OCI-LY3 (cell line): Measurements from ENCODE around the gene DOCK4.

Experiments used
- H2AFZ ChIP-seq: fragments of 200-600, 300-600 bp; shearing (Covaris generic); 2 replicates; pipeline ENCODE4 v1.6.0; 2014; ENCODE audit warnings: antibody characterized with exemption, low read depth, low read length
- H3K27ac ChIP-seq: fragments of 200-600, 300-600 bp; sonication (generic); 2 replicates; pipeline ENCODE4 v1.5.1; 2014; ENCODE audit warnings: mild to moderate bottlenecking, low read length, moderate library complexity, mixed read lengths
- H3K27me3 ChIP-seq: fragments of 200-600, 300-600 bp; sonication (generic); 2 replicates; pipeline ENCODE4 v1.6.1; 2014; ENCODE audit warnings: low read depth, low read length, mixed read lengths
- H3K36me3 ChIP-seq: fragments of 200-600, 300-600 bp; sonication (generic); replicated peaks from 2 replicates; pipeline ENCODE3; 2014; ENCODE audit warnings: low read depth, low read length, mixed read lengths
- H3K4me1 ChIP-seq: fragments of 300-600, 200-600 bp; sonication (generic); 2 replicates; pipeline ENCODE4 v1.6.1; 2014; ENCODE audit warnings: low read length, mixed read lengths
- H3K4me2 ChIP-seq: fragments of 200-600, 300-600 bp; sonication (generic); 2 replicates; pipeline ENCODE4 v1.6.1; 2014; ENCODE audit warnings: low read length, mixed read lengths
- H3K4me3 ChIP-seq: fragments of 300-600, 200-600 bp; sonication (generic); 2 replicates; pipeline ENCODE4 v1.5.1; 2014; ENCODE audit warnings: antibody characterized with exemption, mild to moderate bottlenecking, low read length, moderate library complexity
- H3K79me2 ChIP-seq: fragments of 300-600, 200-600 bp; shearing (Covaris generic); 2 replicates; pipeline ENCODE4 v1.6.1; 2014; ENCODE audit warnings: mild to moderate bottlenecking, low read length, mixed read lengths
- H3K9ac ChIP-seq: fragments of 300-600, 200-600 bp; shearing (Covaris generic); 2 replicates; pipeline ENCODE4 v1.6.0; 2014; ENCODE audit warnings: mild to moderate bottlenecking, low read length, moderate library complexity
- H3K9me3 ChIP-seq: fragments of 200-600, 300-600 bp; shearing (Covaris generic); 2 replicates; pipeline ENCODE4 v1.6.1; 2014; ENCODE audit warnings: low read length, mixed read lengths; ENCODE audit not compliant: insufficient read depth
- H4K20me1 ChIP-seq: fragments of 200-600, 300-600 bp; sonication (generic); 2 replicates; pipeline ENCODE4 v1.6.1; 2016; ENCODE audit warnings: low read length, mixed read lengths; ENCODE audit not compliant: insufficient read depth
- EZH2phosphoT487 ChIP-seq: fragments of 200-600 bp; shearing (Covaris generic); IDR thresholded peaks from 2 replicates; pipeline ENCODE4 v1.6.1; 2018; ENCODE audit warnings: antibody characterized with exemption, mixed run types, low read depth
- TF ChIP-seq, protein P1 (sequence below): fragments of 200-600, 300-600 bp; sonication (generic); IDR thresholded peaks from 2 replicates; pipeline ENCODE4 v1.5.1; 2014; ENCODE audit warnings: antibody characterized with exemption, low read length, low read depth

DOCK4 gene

DNA sequence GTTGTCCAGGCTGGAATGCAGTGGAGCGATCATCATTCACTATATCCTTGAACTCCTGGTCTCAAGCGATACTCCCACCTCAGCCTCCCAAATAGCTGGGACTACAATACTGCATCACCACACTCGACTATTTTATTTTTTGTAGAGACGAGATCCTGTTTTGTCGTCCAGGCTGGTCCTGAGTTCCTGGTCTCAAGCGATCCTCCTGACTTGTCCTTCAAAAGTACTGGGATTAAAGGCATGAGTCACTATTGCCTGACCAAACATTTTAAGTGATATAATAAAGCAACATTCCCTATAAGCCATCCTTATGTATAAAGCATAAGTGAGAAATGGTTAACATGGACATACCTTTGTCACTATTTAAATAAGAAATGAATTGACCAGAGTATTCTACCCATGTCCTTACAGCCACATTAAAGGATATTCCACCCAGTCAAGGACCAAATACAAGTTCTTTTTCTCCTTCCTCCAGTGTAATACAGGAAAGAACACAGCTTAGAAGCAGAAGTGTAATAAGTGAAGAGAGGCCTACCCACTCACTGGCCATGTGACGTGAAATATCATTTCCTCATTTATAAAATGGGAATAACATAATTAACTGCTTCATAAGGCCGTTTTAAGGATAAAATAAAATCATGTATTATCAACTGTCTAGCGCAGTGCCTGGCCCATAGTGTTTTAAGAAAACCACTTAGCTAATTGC lies 82.0 kb downstream of the DOCK4 start:
- Histone ChIP-seq H3K4me3 (no peak overlapping the region), H3K9me3 (no peaks in the 10 kb centered on the region), H3K27me3 (no peaks in the 10 kb centered on the region), H3K27ac (no peak overlapping the region), H3K4me2 (no peak overlapping the region), H3K4me1 (no peaks in the 10 kb centered on the region), H4K20me1 (no peaks in the 10 kb centered on the region), H3K79me2 (no peaks in the 10 kb centered on the region), H2AFZ (no peak overlapping the region), H3K9ac (no peak overlapping the region), H3K36me3 (no peaks in the 10 kb centered on the region)
- no peak for TF ChIP-seq EZH2phosphoT487
- TF ChIP-seq, protein P1, sequence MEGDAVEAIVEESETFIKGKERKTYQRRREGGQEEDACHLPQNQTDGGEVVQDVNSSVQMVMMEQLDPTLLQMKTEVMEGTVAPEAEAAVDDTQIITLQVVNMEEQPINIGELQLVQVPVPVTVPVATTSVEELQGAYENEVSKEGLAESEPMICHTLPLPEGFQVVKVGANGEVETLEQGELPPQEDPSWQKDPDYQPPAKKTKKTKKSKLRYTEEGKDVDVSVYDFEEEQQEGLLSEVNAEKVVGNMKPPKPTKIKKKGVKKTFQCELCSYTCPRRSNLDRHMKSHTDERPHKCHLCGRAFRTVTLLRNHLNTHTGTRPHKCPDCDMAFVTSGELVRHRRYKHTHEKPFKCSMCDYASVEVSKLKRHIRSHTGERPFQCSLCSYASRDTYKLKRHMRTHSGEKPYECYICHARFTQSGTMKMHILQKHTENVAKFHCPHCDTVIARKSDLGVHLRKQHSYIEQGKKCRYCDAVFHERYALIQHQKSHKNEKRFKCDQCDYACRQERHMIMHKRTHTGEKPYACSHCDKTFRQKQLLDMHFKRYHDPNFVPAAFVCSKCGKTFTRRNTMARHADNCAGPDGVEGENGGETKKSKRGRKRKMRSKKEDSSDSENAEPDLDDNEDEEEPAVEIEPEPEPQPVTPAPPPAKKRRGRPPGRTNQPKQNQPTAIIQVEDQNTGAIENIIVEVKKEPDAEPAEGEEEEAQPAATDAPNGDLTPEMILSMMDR = no peak

DNA sequence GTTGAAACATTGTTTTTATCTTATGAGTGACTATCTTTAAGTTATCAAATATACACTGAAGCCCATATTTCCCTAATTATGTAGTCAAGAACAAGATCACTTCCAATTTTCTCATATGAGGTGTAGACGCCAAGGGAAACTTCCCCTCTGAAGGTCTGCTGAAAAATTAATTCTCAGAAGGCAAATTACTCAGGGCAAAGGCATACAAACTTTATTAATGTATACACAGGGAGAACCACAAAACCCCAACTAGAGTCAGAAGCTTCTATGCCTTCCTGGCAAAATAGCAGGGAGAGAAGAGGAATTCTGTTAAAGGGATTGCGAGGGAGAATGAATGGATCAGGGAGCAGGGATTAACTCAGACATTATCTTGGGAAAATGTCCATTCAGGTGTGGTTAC lies 83.4 kb downstream of the DOCK4 start:
- H3K36me3 ChIP-seq = no peaks in the 10 kb centered on the region
- H3K4me3 ChIP-seq = no peak overlapping the region
- no peak overlapping the region for H3K4me2 ChIP-seq
- H4K20me1 ChIP-seq = no peaks in the 10 kb centered on the region
- H3K79me2 ChIP-seq = no peaks in the 10 kb centered on the region
- no peaks in the 10 kb centered on the region for H3K9me3 ChIP-seq
- H3K4me1 ChIP-seq = no peaks in the 10 kb centered on the region
- H3K27ac ChIP-seq = no peak overlapping the region
- no peak overlapping the region for H2AFZ ChIP-seq
- no peak overlapping the region for H3K9ac ChIP-seq
- H3K27me3 ChIP-seq = no peaks in the 10 kb centered on the region
- TF ChIP-seq, protein P1 = no peak
- no peak for TF ChIP-seq EZH2phosphoT487

DNA sequence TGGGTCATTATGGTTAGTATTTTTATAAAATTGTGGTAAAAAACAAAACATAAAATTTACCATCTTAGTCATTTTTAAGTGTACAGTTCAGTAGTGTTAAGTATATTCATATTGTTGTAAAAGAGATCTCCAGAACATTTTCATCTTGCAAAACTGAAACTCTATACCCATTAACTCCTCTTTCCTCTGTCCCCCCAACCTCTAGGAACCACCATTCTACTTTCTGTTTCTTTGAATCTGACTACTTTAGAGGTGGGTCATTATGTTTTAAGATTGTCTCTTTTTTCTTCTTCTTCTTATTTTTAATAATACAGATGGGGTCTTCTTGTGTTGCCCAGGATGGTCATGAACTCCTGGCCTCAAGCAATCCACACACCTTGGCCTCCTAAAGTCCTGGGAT lies 84.1 kb downstream of the DOCK4 start:
- no peaks in the 10 kb centered on the region for H3K4me1 ChIP-seq
- no peak overlapping the region for H3K4me2 ChIP-seq
- H4K20me1 ChIP-seq = no peaks in the 10 kb centered on the region
- no peaks in the 10 kb centered on the region for H3K79me2 ChIP-seq
- H3K9me3 ChIP-seq = no peaks in the 10 kb centered on the region
- TF ChIP-seq EZH2phosphoT487 = no peak
- TF ChIP-seq, protein P1 = no peak
- no peak overlapping the region for H3K4me3 ChIP-seq
- no peaks in the 10 kb centered on the region for H3K27me3 ChIP-seq
- H3K27ac ChIP-seq = no peak overlapping the region
- no peaks in the 10 kb centered on the region for H3K36me3 ChIP-seq
- no peak overlapping the region for H2AFZ ChIP-seq
- H3K9ac ChIP-seq = no peak overlapping the region

DNA sequence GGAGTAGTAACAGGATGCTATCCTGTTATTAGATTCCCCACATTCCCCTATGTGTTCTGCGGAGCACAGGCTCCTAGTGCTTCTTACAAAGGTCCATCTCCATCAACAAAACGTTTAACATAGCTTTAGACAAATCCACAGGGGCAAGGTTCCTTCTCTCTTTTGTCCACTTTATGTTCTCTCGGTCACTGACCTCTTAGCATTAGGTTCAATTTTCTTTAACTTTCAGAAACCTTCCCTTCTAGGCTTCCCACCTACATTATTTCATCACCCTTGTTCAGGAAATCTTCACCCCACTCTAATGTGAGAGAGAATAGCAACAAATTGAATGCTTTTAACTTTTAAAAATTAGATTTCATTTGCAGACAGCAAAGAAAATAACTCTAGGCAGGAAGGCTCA lies 84.9 kb downstream of the DOCK4 start:
- Histone ChIP-seq H3K27ac (no peak overlapping the region), H3K4me1 (no peaks in the 10 kb centered on the region), H3K36me3 (no peaks in the 10 kb centered on the region), H3K9me3 (no peaks in the 10 kb centered on the region), H4K20me1 (no peaks in the 10 kb centered on the region), H3K27me3 (no peaks in the 10 kb centered on the region), H3K9ac (no peak overlapping the region), H3K4me3 (no peak overlapping the region), H3K79me2 (no peaks in the 10 kb centered on the region), H3K4me2 (no peak overlapping the region), H2AFZ (no peak overlapping the region)
- TF ChIP-seq, protein P1 = no peak
- TF ChIP-seq EZH2phosphoT487 = no peak
